HG03575 (cell line): ENCODE results near the gene NTRK3.

ENCODE experiments used
- ATAC-seq: cut with Tn5 transposase; IDR thresholded peaks from one replicate; pipeline ENCODE4 v1.9.1; 2021; ENCODE audit not compliant: unreplicated experiment, insufficient number of reproducible peaks, low FRiP score; ENCODE audit errors: extremely low read depth

The NTRK3 gene

DNA sequence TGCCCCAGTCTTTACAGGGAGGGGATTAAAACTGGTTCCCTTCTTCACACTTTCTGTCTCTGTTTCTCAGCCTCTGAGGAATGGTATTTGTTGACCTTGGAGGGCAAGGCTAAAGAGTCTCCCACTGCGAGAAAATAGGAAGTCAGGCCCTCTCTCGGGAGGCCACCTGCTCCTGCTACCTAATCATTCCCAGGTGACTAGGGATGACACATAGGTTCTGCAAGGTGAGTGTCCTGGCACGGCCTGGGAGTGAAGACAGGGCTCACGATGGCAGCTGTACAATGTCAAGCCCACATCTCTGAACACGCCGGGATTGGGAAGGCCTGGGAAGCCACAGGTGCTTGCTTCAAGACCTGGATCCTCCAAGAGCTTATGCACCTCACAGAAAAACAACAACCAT lies 314.2 kb downstream of the NTRK3 start:
- no peak for ATAC-seq

DNA sequence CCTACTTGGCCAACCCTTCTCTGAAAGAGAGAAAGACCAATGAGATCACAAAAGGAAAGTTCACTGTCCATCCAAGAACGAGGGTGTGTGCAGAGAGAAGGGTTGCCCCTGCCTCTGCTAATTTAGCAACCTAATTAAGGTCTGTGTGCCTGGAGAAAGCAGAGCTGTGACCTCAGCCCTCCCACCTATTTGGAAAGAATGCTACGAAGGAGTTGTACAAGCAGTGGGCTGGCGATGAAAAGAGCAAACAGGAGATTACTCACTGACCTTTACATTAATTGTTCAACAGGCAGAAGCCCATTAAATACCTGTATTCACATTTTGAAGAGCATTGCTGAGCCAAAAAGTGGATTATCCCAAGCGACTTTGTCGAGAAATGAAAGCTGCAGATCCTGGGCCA lies 314.9 kb downstream of the NTRK3 start:
- no peak for ATAC-seq

DNA sequence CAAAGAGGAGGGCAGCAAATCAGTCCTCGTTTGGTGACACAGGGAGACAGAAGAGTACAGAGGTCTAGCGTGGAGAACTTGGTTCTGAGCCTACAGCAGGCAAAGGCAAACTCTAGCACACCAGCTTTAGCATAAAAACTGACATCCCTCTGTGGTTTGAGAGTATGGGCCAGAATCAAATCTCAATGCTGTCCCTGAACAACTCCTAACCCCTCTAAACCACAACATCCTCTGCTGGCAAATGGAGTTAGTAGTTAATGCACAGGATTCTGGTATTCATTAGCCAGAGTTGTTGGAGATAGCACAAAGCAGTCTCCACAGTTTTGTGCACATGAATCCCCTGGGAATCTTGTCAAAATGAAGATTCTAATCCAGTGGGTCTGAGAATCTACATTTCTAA lies 315.8 kb downstream of the NTRK3 start:
- no peak for ATAC-seq

DNA sequence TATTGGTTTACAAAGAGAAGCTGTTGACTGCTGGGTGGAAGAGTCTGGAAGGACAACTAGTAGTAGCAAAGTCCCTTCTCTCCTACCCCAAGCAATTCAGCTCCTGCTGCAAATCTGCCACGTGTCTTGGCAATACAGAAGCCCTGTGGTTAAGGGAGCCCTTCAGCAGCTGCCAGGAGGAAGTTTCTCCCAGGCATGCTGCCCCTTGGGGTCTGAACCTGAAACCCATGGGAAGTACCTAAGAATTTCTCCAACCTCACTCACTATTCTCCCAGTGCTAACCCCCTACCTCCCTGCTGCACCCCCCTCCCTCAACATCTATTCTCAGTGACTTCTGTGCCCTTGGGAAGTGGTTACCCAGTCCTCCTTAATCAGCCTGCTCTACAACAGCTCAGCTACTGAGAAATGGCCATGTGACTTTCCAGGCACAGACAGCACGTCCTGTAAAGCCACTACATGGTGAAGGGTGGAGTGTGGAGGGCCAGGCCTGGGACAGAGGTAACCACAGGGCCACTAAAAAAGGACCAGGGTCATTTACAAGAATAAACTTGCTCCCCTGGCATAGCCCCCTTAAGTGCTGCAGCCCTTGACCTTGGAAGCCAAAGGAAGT lies 316.6 kb downstream of the NTRK3 start:
- no peak for ATAC-seq

DNA sequence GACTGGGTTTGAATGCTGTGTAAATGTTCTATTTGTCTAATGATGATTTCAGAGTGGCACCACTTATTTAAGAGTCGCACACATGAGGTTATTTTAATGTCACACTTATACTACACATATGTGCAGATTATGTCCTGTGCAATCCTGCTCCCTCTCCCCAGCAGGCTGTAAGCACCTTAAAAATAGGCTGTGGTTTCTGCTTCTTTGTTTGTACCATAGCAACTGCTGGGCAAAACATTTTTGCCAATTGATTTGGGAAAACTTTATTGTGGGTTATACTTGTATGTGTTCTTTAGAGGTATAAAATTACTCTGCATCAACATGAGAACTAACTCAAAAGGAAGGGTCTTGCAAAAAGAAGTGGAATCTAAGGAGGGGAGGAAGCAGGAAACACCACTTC lies 318.5 kb downstream of the NTRK3 start:
- no peak for ATAC-seq

DNA sequence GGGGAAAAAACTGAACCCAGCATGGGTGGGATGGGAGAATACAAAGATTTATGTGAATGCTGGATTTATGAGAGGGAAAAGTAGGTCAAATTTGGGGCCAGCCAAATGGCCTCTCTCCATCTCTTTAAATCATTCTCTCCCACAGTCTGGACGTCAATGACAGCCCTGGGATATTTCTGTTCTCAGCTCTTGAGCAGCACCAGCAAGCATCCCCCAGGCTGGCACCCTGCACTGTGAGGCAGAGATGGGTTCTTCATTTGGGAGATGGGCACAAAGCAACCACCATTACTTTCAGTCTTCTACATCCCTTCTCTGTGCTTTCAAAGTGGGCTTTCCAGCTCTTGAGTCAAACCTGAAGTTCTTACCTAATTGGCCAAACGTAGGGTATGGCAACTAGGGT lies 321.0 kb downstream of the NTRK3 start:
- ATAC-seq: no peak

DNA sequence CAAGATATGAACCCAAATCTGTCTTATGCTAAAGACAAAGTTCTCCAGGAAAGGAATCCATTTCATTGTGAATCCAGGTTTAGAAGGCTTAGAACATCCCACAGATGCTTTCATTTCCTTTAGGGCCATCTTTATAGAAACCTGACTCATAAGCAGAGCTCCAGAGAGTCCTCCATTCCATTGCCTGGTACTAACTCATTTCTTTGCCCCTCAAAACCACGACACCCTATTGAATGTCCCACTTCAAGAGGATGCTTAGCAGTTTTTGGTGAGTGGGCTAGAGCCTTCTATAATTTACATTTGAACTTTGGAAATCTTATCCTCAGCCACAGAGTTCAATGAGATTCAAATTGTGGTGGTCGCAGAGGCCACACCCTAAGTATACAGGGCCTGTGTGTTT lies 325.0 kb downstream of the NTRK3 start:
- no peak for ATAC-seq

DNA sequence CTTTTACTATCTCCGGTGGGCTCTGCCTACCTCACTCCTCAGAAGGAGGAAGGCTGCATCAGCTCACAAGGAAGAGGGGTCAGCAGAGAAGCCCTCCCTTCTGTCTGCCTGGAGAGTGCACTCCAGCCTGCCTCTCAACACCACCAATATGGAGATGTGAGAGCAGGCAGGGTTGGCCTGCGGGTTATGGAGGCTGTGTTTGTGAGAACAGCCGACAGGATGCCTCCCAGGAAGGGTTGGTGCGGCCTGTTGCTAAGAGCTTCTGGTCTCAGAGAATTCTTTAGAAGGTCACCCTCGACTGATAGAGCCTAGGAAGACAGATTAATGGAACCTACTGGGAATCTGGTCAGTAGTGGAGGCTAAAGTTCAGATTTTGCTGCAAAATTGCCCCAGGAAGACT lies 326.1 kb downstream of the NTRK3 start:
- no peak for ATAC-seq

DNA sequence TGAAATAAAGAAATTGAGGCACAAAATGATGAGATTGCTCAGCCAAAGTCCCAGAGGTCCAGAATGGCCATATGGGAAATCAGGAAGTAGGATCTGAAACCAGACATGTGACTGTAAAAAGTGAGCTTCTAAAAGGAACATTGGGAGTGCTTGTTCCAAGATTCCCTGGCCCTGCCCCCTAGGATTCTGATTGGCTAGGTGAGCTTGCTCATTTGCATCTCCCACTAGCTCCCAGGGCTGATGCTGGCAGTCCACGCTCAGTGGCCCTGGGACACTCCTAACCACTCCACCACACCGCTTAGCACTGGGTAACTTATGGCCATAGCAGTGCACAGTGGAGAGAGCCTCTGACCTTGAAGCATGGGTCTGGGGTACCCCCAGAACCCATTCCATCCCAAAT lies 326.7 kb downstream of the NTRK3 start:
- ATAC-seq: no peak

DNA sequence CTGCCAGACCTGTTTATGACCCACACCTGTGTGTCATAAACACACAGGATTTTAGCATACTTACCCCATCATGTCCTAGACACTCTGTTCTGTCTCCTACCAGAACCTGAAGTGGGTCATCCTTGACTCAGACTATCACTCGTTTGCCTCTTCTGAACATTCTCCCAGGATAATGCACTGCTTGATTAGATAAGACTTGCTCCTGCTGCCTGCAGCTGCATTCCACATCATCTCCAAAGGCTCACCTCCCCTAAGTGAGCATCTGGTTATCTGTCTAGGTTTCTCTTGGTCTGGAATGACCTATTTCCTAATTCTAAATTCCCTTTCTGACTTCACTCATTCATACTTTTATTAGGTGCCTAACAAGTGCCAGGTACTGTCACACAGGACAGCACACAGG lies 332.1 kb downstream of the NTRK3 start:
- ATAC-seq: no peak

DNA sequence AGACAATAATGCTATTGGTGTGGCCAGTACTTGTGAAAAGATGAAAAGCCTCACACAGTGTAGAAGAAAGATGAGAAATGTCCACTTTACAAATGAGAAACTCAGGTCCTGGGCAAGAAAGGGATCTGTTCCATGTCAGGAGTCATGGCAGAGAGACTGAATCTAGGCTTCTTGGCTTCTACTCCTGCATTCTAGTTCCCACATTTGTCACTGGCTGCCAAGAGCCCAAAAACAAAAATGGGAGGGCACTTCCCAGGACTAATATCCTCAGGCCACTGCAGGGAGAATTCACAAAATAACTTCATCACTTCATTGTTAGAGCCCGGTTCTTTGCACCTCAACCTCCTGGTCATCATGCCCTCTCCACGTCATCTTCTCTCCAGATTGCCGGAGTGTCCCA lies 337.5 kb downstream of the NTRK3 start:
- no peak for ATAC-seq

DNA sequence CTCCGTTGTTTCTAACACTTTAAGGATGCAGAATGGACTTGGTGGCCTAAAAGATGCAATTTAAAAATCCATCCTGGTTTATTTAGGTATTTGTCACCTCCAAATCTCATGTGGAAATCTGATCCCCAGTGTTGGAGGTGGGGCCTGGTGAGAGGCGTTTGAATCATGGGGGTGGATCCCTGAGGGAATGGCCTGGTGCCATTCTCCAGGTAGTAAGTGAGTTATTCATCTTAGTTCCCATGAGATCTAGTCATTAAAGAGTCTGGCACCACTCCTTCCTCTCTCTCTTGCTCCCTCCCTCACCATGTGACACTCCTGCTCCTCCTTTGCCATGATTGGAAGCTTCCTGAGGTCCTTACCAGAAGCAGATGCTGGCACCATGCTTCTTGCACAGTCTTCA lies 339.1 kb downstream of the NTRK3 start:
- no peak for ATAC-seq

DNA sequence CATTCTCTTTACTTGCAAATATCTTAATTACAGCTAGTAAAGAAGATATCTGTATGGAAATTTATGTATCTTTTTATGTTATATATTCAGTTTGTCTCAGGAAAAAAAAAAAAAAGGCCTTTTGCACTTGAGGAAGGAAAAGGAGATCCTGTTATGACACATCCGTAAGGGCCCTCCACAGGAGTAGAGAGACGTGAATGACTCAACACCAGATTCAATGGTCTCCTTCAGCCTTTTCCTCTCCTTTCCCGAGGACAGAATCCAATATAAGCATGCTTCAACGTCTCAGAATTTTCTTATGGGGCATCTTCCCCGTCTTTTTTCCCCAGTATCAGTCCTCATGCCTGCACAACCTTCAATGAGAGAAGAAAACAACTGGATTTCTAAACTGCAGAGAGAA lies 340.3 kb downstream of the NTRK3 start:
- ATAC-seq: no peak

DNA sequence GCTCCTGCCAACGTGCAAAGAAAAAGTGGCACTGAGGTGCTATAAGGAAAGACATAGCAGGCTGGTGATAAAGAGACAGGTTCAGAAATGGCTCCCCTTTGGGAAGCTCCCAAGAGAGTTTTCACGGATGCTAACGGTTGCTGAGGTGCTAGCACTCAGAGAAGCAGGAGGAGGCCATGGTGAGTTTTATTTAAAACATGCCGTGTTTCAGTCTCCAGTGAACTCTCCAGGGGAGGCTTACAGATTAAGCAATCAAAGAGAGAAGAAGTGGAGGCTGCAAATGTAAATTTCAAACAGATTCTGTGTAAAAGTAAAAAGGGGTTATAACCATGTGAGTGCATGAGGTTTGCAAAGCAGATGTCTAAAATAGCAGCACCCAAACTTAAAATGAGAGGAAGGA lies 346.2 kb downstream of the NTRK3 start:
- ATAC-seq: no peak

DNA sequence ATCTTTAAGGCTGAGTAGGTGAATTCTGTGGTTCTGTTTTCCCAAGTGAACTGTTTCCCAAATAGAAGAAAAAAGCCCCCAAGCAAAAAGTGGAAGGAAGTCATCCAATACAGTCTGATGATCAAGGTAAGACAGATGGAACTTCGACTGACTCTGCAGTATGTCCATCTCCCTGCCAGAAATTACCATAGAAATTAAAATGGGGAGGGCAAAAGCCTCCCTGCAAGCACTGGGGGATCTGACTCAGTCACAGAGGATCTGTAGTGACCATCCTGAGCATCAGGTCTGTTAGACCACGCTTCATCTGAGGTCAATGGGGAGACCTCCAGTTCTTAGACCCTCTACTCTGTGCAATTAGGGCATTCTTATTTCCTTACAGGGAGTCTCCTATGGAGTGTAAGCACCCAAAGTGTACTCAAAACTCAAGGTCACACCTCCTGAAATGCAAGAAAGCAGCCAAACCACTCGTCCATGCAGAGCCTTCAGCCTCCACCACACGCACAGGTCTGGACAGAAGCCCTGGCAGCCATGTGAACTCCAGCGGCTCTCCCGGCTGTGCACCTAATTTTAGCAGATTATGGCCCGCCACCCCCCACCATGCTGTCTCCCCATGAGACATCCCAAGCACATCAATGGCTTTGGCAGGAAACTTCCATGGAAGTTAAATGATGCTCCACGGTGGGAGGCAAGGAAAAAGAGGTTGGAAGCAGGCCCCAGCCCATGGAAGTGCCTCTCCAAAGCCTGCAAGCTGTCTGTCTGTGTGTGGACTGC lies 348.7 kb downstream of the NTRK3 start:
- no peak for ATAC-seq

DNA sequence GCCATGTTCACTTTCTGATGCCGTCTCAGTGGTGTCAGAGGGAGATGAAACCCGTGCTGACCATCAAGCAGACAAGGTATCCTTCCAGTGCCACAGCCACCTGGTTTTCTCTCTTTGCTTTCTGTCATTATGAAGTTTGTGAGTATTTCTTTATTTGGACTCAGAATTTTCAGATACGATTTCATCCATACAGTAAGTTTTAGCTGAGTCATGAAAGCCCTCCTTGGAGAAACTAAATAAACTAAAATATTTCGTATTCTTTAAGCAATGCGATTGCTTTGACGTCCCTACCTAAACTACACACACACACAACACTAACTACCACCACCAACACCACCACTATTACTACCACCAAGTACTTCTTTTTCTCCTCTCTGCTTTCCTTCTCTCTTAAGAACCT lies 350.1 kb downstream of the NTRK3 start:
- ATAC-seq: no peak

DNA sequence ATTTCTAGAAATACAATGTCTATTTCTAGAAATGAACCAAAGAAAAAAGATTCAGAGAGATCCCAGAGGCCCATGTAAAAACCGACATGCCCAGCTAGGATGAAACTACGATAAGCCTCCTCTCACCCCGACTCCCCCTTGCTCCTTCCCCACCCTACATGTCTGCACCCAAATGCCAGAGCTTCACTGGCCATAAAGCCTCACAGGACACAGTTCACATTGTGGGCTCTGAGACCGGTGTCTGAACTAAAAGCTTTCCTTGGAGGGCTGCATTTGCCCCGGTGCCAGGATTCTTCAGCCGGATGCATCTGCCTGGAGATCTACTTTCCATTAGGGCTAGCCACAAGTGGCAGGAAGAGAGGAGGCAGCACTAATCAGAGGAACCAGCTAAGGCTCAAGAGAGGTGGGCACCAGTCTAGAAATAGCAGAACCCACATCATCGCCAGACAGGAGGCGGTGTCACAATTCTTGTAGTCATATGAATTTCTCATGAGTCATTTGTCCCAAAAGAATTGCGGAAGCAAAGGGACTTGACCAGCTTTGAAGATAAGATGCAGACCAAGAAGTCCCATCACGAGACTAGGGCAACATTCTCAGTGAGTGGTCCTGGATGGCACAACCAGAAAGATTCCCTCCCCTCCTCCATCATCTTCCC lies 353.6 kb downstream of the NTRK3 start:
- ATAC-seq: no peak

DNA sequence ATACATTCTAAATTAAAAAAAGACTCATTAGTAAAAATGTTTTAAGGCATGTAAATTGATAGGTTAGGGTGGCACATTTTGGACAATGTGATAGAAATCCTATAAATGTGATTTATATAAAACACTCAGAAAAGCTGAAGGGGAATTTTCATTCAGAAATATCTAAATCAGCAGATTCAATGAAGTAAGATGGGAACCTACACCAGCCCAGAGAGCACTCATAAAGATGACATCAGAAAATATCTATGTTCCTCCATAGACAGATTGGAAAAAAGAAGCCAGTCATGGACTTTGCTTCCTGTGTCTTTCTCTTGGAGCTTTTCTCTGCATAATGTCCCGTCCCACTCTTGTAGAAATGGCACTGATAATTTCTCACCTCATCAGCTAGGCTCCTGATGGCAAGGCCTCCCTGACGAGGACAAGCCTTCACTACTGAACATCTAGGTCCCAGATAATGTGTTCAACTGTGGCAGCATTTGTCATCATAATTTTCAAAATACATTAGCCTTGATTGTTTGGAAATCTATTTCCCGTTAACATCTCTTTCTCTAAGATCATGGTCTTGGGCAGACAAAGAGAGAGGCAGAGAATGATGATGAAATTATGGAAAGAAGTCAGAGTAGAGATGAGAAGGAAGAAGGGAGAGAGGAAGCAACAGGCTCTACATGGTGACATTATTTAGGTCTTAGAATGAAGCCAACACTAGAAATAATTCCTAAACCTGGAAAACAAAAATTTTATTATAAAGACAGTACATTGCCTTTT lies 354.4 kb downstream of the NTRK3 start:
- ATAC-seq: no peak

DNA sequence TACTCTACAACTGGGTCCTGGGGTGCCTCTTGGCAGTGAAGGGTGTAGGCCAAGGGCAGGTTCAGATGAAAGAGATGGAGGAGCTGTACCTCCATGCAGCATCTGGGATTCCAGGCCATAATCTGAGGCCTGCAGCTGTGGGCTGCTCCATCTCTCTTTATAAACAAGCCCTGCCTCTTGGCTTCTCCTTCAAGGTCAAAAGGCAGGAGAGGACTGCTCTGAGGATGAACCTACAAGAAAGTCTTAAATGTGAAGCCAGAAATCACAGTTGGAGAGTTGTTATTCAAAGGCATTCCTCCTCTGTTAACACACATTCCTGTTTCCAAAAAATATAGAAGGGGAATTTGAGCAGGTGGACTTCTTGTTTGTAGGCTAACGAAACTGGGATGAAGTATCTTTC lies 355.5 kb downstream of the NTRK3 start:
- no peak for ATAC-seq

DNA sequence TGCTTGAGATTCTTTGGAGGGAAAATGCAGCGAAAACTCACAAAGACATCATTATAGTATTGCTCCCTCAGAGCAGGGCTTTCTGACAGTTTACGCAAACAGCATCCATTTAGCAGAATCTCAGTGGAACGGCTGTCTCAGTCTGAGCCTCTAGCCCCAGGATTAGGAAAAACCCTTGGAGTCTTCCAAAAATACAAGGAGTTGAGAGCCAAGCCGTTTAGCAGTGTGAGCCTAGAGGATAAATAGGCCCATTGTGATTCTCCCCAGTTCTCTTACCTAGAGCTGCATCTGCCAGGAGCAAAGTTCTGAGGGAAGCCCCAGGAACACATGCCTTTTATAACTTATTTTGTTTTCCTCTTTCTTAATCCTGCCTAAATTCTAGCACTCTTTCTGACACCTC lies 359.6 kb downstream of the NTRK3 start:
- ATAC-seq: no peak
